Measurements from ENCODE around the gene CWC25. TPM values are rescaled to one million over a fixed set of nuclear protein-coding genes. Genes with fewer than 3 reads are reported as not detected.

Gene CWC25
- total and polyA plus RNA-seq, 9 of the 15 experiments (the other 6 are each of a cell fraction or from before 2014, with no cell fraction given): 16.5 to 27.4 (median 23.0) TPM

DNA sequence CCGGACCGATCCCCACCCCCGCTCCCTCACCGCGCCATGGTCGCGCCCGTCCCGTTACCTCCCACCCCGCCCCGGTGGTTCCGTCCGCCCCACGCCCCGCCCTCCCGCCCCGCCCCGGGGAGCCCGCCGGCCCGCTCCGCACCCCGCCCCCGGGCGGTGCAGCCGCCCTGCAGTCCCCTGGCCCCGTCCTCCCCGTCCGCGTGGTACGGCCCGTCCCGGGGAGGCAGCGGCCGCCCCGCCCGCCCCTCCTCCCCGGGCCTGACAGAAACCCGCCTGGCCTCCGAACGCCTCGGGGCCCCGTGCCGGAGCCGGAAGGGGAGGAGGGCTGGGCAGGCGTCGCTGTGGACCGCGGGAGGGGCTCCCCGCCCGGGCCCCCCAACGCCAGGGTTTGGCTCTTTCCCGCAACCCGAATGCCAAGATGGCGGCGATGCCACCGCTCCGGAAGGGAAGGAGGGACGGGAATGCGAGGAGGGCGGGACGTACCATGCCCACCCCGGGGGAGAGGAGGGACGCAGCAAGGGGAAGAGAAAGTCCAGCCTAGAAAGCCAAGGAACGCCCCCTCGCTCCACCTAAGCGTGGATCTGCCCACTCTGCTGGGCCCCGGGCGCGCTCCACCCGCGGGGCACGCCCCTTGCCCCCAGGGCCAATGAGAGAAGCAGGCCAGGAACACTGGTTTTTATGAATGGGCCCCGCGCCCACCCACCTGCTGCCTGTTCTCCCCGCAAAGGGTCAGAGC lies 25.5 kb downstream of the CWC25 start, which contains the start of gene PIP4K2B (continued):
- no peak for TF ChIP-seq NELFE (IDR thresholded peaks at IDR 0.05; ENCODE audit: insufficient read depth, insufficient read length)
- peak; percentile 52 to 98; a peak in 3 of 4 replicates for TF ChIP-seq NONO (IDR thresholded peaks at IDR 0.05; ENCODE audit: low read depth in 2 of 2, low read length in 1 of 2)
- peak; percentile 95 for TF ChIP-seq BHLHE40 (IDR thresholded peaks at IDR 0.05; ENCODE audit: low read length)
- TF ChIP-seq NFIC (IDR thresholded peaks at IDR 0.05): peak; percentile 25
- no peak for TF ChIP-seq ZNF408 (CRISPR knock-in tag; IDR thresholded peaks at IDR 0.05; ENCODE audit: low read depth)
- TF ChIP-seq ZFX (CRISPR knock-in tag; IDR thresholded peaks at IDR 0.05): peak; percentile 60; the same call in 1 of the 2 replicates
- no peak for TF ChIP-seq KDM5B (IDR thresholded peaks at IDR 0.05; ENCODE audit: insufficient replicate concordance, low read depth, low read length)
- no peak for TF ChIP-seq ZC3H4 (CRISPR knock-in tag; IDR thresholded peaks at IDR 0.05; ENCODE audit: borderline replicate concordance)
- TF ChIP-seq, protein P1, sequence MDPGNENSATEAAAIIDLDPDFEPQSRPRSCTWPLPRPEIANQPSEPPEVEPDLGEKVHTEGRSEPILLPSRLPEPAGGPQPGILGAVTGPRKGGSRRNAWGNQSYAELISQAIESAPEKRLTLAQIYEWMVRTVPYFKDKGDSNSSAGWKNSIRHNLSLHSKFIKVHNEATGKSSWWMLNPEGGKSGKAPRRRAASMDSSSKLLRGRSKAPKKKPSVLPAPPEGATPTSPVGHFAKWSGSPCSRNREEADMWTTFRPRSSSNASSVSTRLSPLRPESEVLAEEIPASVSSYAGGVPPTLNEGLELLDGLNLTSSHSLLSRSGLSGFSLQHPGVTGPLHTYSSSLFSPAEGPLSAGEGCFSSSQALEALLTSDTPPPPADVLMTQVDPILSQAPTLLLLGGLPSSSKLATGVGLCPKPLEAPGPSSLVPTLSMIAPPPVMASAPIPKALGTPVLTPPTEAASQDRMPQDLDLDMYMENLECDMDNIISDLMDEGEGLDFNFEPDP (CRISPR knock-in tag; IDR thresholded peaks at IDR 0.05): no peak
- TF ChIP-seq PKNOX1 (IDR thresholded peaks at IDR 0.05): no peak
- 0 out of 2 replicates have a peak, but pooled peaks have one; percentile 4 for TF ChIP-seq ZSCAN32 (CRISPR knock-in tag; IDR thresholded peaks at IDR 0.05)
- no peak for TF ChIP-seq NR0B1 (IDR thresholded peaks at IDR 0.05; ENCODE audit: partially characterized antibody)
- no peak for TF ChIP-seq HMBOX1 (IDR thresholded peaks at IDR 0.05)
- TF ChIP-seq CREB1 (IDR thresholded peaks at IDR 0.05): no peak
- TF ChIP-seq CREB1 (CRISPR knock-in tag; IDR thresholded peaks at IDR 0.05): no peak; the same call in none of the 2 replicates

Measured in K562 (cell line).